GM18868 (cell line): ENCODE data around the gene IL31.

Experiments
- ATAC-seq: cut with Tn5 transposase; IDR thresholded peaks from one replicate; pipeline ENCODE4 v1.9.1; 2021; ENCODE audit warnings: mild to moderate bottlenecking, moderate library complexity; ENCODE audit not compliant: unreplicated experiment

The IL31 gene

DNA sequence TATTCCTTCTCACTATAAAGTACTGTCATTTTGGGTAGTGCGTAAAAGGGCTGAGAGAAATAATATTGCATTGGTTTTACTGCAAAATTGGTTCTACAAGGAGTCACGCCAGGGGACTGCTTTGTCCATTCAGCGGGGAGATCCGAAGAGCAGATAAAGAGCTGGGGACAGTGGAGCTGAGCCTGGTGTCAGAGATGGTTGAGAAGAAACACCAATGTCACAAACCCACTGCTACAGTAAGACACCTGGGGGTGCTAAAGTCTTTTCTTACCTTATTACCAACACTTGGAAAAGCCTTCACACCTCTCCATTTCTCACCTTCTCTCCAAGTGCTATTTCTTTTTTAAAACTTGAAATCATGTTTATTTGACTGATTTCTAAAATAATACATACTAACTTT, 14.1 kb downstream of the IL31 start:
- no peak for ATAC-seq

DNA sequence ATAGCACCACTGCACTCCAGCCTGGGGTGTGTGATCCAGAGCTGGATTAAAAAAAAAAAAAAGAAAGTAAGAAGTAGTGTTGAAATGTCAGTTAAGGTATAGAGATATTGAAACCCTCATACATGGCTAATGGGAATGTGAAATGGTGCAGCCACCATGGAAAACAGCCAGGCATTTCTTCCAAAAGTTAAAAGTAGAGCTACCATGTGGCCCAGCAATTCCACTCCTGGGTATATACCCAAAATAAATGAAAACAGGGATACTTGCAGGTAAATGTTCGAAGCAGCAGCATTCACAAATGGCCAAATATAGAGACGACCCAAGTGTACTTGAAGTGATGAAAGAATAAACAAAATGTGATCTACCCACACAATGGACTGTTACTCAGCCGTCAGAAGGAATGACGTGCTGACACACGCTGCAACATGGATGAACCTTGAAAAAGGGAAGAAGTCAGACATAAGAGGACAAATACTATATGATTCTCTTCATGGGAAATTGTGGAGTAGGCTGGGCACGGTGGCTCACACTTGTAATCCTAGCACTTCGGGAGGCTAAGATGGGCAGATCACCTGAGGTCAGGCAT, 15.2 kb downstream of the IL31 start:
- no peak for ATAC-seq

- ATAC-seq, result no peak
Observed at GRCh38 chr12:122155705-122156104, 18.3 kb downstream of the IL31 start.

DNA sequence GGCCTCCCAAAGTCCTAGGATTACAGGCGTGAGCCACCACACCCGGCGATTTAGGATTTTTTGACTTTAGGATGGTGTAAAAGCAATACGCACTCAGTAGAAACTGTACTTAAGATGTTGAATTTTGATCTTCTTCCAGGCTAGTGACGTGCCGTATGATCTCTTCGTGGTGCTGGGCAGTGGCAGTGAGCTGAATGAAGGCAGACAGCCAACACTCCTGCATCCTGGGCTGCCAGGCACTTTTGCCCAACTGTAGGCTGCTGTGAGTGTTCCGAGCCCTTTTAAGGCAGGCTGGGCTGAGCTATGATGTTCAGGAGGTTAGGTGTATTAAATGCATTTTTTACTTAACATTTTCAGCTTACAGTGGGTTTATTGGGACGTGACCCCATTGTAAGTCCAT, 21.3 kb downstream of the IL31 start:
- ATAC-seq, result no peak

GRCh38 chr12:122150127-122150681, 23.8 kb downstream of the IL31 start:
- ATAC-seq, result no peak

DNA sequence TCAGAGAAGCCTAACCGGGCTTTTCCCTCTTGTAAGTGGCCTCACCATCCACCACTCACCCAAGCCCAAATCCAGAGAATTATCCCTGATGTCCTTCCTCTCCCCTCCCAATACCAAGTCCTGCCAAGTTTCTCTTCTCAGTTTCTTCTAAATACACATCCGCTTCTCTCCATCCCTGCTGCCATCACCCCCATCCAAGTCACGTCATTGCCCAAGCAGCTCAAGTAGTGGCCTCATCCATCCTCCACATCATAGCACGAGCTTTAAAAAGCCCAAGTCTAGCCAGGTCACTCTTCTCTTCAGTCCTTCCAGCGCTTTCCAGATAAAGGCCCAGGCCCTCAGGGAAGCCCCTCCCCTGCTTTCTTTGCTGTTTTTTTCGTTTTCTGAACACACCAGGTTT, 25.4 kb downstream of the IL31 start:
- ATAC-seq, result no peak

- no peak for ATAC-seq
Observed at GRCh38 chr12:122147514-122148290, 26.3 kb downstream of the IL31 start.

- no peak for ATAC-seq
Observed at GRCh38 chr12:122145505-122146330, 28.3 kb downstream of the IL31 start.

DNA sequence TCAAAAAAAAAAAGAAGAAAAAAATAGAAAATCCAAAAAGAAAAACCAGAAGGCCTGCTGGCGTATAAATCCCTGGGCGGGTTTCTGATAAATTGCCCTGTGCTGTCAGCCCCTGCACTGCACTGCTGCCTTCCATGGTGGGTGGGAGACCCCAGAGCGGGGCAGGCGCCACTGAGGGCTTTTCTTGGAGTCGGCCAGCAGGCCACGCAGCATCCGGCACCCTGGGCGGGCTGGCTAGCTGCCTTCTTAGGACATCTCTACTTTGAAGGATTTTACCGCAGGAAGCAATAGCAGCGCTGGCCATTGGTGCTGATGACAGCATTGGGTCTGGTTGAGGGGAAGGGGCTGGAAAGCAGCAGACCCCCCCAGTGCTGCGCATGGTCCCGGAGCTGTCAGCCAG, 29.1 kb downstream of the IL31 start:
- no peak for ATAC-seq

DNA sequence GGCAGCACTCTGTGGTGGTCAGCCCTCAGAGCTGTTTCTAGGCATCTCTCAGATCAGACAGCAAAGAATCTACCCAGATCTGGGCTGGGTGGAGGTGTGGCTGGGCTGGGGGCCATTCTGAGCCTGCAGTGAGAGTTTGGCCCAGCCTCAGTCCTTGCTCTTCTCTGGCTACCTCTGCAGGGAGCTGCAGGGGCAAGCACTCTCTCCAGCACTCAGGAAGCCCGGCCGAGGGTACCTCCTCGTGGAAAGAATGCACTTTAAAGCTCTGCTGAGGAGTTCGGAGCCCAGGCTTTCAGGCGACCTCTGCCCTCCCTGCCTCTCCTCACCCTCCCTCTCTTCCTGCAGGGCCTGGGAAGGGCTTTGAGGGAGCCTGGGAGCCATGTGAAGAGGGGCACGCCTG, 31.2 kb downstream of the IL31 start:
- no peak for ATAC-seq

DNA sequence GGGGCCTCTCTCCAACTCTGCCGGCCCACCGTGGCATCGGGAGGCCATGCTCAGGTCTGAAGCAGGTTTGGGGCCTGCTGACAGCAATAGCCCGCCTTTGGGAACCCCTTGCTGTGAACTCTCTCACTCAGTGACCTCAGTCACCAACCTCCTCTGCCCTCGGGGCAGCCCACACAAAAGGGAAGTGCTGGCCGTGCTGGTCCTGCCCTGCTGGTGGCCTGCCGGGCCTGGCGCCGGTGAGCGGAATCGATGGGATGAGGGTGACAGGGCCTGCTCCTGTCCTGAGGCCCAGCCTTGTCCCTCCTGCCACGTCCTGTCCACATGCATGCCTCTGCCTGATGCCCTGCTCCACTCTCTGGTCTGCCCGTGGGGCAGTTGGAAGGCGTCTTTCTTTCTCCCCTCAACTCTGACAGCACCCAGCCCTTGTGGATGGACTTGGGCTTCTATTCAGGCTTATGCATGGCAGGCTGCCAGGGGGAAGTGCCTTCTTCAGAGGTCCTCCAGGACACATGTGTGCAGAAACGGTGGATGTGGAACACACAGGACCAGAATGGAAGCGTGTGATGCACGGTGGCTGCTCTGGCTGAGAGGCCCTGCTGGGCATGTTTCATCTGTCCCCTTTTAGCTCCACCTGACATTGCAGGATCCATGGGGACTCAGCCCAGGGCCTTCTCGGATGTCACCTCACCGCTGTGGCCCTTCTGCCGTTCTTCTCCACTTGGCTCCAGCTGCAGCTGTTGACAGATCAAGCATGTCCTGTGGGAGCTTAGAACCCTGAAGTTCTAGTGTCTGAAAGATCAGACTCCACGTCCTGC, 31.9 kb downstream of the IL31 start:
- no peak for ATAC-seq

DNA sequence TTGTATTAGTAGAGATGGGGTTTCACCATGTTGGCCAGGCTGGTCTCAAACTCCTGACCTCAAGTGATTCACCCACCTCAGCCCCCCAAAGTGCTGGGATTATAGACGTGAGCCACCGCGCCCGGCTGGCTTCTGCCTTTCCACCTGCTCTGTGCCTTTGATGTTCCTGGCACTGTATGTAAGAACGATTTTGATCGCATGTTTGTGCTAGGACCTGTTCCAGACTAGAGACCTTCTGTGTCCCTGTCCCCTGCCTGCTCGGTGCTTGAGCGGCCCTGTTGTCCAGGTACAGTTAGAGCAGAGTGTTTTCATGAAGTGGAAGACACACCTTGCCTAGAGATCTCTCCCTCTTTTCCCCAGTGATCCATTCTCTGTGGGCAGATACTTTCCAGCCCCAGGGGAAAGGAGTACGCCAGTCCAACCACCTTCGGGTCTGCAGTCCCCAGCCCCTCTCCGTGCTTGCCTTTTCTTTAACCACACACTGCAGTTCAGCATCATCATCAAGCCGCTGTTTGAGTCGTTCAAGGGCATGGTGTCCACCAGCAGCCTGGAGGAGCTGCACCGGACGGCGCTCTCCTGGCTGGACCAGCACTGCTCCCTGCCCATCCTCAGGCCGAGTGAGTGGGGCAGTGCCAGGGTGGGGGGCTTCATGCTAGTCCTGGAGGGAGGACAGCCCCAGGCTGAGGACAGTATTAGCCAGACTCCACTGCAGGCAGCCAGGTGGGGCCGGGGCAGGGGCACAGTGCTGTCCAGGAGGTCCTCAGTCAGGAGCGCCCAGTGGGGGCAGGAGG, 33.4 kb downstream of the IL31 start:
- no peak for ATAC-seq

GRCh38 chr12:122139941-122140340, 34.1 kb downstream of the IL31 start:
- no peak for ATAC-seq

GRCh38 chr12:122139266-122139665, 34.8 kb downstream of the IL31 start:
- ATAC-seq, result no peak

DNA sequence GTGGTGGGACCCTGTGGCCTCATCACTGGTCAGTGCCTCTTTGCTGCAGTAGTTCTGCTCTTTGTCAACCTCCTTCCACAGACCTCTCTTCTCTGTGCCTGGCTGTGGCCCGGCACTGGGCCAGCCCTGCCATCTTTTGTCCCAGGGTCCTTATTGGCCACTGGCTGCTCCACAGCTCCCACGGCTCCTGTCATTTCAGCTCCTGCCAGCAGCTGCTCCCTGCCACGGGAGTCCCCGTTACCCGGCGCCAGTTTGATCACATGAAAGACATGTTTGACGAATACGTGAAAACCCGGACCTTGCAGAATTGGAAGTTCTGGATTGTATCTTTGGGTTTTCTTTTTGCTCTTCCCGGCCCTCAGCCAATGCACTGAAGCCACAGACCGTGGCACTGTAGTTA, 35.4 kb downstream of the IL31 start:
- no peak for ATAC-seq

DNA sequence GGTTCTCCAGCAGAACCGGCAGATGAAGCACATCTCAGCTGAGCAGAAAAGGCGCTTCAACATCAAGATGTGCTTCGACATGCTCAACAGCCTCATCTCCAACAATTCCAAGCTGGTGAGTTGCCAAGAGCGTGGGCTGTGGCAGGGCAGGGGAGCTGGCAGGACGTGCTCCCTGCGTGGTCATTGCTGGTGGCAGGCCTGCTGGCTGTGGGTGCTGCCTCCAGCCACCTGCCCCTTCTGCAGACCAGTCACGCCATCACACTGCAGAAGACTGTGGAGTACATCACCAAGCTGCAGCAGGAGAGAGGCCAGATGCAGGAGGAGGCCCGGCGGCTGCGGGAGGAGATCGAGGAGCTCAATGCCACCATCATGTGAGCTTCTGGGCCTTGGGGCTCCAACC, 35.8 kb downstream of the IL31 start:
- no peak for ATAC-seq

DNA sequence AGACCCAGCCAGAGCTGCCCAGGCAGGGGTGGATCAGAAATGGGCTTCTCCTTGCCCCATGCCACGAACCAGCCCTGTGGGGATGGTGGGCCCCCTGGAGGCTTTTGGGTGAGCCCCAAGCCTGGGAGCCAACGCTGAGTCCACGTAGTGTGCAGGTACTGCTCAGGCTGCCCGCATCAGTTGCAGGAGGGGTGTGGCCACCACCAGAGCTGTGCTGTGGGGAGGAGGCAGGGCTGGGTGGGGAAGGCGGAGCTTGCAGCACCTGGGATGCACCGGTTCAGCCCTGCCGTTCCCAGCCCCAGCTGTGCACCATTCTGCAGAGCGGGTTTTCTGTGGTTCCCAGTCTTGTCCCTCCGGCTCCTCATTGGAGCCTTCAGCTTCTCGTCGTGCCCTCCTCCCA, 36.3 kb downstream of the IL31 start:
- ATAC-seq, result no peak

- ATAC-seq, result no peak
Observed at GRCh38 chr12:122137229-122137628, 36.8 kb downstream of the IL31 start.

DNA sequence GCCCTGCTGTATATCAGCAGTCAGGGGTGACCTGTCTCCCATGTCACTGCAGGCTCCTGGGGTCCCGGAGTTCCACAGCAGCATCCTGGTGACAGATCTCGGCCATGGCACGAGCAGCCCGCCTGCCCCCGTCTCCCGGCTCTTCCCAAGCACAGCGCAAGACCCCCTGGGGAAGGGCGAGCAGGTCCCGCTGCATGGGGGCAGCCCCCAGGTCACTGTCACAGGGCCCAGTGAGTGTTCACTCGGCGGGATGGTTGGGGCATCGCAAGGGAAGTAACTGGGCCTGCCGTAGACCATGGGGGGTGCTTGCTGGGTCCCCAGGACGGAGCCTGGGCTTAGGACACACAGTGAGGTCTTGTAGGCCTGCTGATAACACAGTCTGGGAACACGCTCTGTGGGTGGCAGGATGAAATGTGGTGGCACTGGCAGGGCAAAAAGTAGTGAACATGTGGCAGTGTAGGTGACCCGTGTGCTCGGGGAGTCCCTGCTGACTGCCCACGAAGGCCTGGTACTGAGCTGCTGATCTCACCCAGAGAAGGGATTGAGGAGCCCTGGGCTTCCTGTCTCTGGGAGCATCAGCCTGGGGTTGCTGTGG, 38.5 kb downstream of the IL31 start:
- no peak for ATAC-seq
